Measurements from ENCODE around the gene SIX1.

The SIX1 gene

DNA sequence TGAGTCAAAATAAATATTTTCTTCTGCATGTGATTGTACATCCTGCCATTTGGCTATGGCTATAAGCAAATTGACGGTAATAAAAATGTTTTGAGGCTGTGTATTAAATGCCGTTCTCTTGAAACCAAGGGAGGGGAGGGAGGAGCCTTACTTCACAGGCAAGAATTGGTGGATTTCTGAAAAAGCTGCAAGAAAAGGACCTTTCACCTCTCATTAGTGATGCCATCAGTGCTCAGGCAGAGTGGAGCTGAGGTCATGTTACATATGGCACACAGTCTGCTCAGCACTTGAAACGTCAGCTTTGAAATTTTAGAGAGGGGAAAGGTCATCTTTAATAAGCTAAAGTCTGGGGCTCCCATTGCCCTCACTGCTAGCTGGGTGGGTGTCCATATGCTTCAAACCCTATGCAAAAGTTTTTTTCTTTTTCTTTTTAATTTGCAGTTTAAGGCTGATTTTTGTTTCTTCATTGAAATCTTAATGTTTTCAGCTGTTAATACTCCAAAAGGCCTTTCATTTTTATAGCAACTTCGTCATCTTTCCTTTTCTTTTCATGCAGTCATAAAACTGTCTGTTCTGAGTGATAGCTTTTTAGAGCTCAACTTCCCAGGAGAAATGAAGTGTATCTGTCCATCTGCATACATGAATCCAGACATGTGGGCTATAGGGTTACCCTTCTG, 9.8 kb upstream of the SIX1 start (continued):
- TF ChIP-seq, protein P1, sequence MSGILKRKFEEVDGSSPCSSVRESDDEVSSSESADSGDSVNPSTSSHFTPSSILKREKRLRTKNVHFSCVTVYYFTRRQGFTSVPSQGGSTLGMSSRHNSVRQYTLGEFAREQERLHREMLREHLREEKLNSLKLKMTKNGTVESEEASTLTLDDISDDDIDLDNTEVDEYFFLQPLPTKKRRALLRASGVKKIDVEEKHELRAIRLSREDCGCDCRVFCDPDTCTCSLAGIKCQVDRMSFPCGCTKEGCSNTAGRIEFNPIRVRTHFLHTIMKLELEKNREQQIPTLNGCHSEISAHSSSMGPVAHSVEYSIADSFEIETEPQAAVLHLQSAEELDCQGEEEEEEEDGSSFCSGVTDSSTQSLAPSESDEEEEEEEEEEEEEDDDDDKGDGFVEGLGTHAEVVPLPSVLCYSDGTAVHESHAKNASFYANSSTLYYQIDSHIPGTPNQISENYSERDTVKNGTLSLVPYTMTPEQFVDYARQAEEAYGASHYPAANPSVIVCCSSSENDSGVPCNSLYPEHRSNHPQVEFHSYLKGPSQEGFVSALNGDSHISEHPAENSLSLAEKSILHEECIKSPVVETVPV (CRISPR knock-in tag; IDR thresholded peaks at IDR 0.05) = no peak
- no peak for TF ChIP-seq ZNF8 (CRISPR knock-in tag; IDR thresholded peaks at IDR 0.05)

DNA sequence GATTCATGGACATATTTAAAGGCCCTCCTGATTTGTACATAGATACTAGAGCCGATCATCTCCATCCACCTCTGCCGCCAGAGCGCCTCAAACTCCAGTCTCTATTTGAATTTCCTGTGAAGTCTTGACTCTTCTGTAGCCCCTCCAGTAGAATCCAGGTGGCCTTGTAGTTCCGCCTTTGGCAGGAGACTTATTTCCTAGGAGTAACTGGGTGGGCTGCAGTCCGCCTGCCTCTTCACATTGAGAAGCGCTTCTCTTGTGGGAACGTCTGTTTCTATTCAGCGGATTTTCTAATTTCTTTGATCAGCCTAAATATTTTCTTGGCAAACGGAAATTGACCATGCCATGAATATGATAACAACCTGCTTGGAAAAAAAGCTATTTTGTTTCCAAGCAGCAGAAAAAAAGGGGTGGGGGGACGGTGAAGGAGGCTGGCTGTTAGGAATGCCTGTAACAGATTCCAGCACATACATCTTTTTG, 9.0 kb upstream of the SIX1 start:
- TF ChIP-seq ZNF565 (CRISPR knock-in tag; conservative IDR thresholded peaks at IDR 0.05; ENCODE audit: low read depth) (no peak), GLIS3 (CRISPR knock-in tag; IDR thresholded peaks at IDR 0.05) (no peak), ISL1 (CRISPR knock-in tag; IDR thresholded peaks at IDR 0.05) (no peak), ZFP30 (CRISPR knock-in tag; IDR thresholded peaks at IDR 0.05) (no peak), CSDC2 (CRISPR knock-in tag; IDR thresholded peaks at IDR 0.05) (no peak), PPARA (CRISPR knock-in tag; IDR thresholded peaks at IDR 0.05; ENCODE audit: borderline replicate concordance) (no peak), ARNTL (CRISPR knock-in tag; IDR thresholded peaks at IDR 0.05; ENCODE audit: borderline replicate concordance, low read depth) (no peak)
- TF ChIP-seq, protein P2, sequence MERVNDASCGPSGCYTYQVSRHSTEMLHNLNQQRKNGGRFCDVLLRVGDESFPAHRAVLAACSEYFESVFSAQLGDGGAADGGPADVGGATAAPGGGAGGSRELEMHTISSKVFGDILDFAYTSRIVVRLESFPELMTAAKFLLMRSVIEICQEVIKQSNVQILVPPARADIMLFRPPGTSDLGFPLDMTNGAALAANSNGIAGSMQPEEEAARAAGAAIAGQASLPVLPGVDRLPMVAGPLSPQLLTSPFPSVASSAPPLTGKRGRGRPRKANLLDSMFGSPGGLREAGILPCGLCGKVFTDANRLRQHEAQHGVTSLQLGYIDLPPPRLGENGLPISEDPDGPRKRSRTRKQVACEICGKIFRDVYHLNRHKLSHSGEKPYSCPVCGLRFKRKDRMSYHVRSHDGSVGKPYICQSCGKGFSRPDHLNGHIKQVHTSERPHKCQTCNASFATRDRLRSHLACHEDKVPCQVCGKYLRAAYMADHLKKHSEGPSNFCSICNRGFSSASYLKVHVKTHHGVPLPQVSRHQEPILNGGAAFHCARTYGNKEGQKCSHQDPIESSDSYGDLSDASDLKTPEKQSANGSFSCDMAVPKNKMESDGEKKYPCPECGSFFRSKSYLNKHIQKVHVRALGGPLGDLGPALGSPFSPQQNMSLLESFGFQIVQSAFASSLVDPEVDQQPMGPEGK (CRISPR knock-in tag; IDR thresholded peaks at IDR 0.05; ENCODE audit: borderline replicate concordance) = no peak
- TF ChIP-seq, protein P3, sequence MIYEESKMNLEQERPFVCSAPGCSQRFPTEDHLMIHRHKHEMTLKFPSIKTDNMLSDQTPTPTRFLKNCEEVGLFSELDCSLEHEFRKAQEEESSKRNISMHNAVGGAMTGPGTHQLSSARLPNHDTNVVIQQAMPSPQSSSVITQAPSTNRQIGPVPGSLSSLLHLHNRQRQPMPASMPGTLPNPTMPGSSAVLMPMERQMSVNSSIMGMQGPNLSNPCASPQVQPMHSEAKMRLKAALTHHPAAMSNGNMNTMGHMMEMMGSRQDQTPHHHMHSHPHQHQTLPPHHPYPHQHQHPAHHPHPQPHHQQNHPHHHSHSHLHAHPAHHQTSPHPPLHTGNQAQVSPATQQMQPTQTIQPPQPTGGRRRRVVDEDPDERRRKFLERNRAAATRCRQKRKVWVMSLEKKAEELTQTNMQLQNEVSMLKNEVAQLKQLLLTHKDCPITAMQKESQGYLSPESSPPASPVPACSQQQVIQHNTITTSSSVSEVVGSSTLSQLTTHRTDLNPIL (CRISPR knock-in tag; IDR thresholded peaks at IDR 0.05; ENCODE audit: low read depth) = no peak
- ATAC-seq = no peak

DNA sequence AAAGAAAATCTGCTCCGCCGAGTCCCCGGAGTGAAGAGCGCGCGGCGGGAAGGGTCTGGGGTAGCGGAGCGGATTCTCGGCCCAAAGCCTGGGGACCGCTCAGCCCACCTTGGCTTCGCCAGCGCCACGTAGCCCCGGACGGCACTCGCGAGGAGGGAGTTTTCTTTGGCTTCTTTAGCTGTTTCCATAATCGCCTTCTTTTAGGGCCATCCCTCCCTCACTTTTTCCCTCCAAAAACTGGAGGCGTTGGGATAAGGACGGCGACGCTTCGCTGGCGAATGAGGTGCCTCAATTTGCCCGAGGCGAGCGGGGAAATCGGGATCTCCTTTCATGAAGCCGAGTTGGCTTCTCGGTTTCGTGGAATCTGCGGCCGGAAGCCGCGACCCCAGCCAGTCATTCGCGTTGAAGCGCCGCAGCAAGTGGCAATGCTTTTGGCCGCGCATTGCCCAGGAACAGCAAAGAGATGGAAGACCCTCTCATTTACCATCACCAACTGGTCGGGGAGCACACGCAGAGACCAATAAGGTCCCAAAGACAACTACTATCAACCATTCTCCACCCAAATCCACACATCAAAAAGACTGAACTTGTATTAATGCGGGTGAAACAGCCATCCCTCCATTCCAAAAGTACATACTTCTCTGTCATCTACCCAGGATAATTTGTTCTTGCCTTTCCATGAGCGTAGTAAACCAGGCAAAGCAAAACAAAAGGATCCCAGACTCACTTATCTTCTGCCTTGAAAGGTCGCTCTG, 8.4 kb upstream of the SIX1 start:
- TF ChIP-seq, protein P4, sequence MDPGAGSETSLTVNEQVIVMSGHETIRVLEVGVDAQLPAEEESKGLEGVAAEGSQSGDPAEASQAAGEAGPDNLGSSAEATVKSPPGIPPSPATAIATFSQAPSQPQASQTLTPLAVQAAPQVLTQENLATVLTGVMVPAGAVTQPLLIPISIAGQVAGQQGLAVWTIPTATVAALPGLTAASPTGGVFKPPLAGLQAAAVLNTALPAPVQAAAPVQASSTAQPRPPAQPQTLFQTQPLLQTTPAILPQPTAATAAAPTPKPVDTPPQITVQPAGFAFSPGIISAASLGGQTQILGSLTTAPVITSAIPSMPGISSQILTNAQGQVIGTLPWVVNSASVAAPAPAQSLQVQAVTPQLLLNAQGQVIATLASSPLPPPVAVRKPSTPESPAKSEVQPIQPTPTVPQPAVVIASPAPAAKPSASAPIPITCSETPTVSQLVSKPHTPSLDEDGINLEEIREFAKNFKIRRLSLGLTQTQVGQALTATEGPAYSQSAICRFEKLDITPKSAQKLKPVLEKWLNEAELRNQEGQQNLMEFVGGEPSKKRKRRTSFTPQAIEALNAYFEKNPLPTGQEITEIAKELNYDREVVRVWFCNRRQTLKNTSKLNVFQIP (CRISPR knock-in tag; IDR thresholded peaks at IDR 0.05; ENCODE audit: borderline replicate concordance, low read depth) = no peak
- no peak for TF ChIP-seq ARNTL (CRISPR knock-in tag; IDR thresholded peaks at IDR 0.05; ENCODE audit: borderline replicate concordance, low read depth)
- no peak for TF ChIP-seq ESRRG (CRISPR knock-in tag; IDR thresholded peaks at IDR 0.05)
- TF ChIP-seq ZC3H10 (CRISPR knock-in tag; IDR thresholded peaks at IDR 0.05) = no peak
- TF ChIP-seq PPARA (CRISPR knock-in tag; IDR thresholded peaks at IDR 0.05; ENCODE audit: borderline replicate concordance) = no peak
- TF ChIP-seq BACH2 (CRISPR knock-in tag; IDR thresholded peaks at IDR 0.05; ENCODE audit: borderline replicate concordance) = no peak
- TF ChIP-seq, protein P3 (CRISPR knock-in tag; IDR thresholded peaks at IDR 0.05; ENCODE audit: low read depth) = no peak
- no peak for TF ChIP-seq TCF4 (CRISPR knock-in tag; IDR thresholded peaks at IDR 0.05; ENCODE audit: borderline replicate concordance)
- no peak for ATAC-seq

DNA sequence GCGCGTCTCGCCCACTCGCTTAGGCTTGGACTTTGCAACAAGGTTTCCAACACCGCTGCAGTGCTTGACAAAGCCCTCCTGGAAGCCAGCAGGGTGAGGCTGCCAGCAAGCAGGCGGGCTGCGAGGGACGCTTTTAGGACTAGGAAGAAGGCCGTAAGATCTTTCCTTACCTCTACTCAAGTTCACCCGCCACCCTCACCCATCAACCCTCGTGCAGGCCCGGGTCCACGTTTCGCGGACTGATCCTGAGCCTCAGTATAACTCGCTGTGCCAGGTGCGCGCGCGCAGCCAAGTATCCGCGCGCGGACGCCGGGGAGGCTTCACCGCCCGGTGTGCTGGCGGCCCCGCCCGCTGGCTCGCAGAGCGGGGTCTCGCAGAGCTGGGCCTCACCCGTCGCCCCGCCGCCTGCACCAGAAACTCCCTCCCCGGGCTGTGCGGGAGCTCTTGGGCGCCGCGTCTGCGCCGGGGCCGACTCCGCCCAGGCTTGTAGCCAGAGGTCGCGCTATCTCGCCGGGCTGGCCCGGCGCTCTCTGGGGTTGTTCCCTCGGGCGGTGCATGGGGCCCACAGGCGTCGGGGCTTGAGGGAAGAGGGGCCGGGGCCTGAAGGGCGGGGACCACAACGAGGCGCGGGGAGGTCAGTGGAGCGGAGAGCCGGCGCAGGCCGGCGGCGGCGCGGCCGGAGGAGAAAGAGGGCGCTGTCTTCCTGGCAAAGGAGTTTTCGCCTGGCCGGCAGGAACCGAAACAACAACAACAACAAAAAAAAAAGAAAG, 7.6 kb upstream of the SIX1 start:
- peak; percentile 29 for ATAC-seq
- no peak for TF ChIP-seq TOX (CRISPR knock-in tag; IDR thresholded peaks at IDR 0.05; ENCODE audit: borderline replicate concordance)
- TF ChIP-seq, protein P5, sequence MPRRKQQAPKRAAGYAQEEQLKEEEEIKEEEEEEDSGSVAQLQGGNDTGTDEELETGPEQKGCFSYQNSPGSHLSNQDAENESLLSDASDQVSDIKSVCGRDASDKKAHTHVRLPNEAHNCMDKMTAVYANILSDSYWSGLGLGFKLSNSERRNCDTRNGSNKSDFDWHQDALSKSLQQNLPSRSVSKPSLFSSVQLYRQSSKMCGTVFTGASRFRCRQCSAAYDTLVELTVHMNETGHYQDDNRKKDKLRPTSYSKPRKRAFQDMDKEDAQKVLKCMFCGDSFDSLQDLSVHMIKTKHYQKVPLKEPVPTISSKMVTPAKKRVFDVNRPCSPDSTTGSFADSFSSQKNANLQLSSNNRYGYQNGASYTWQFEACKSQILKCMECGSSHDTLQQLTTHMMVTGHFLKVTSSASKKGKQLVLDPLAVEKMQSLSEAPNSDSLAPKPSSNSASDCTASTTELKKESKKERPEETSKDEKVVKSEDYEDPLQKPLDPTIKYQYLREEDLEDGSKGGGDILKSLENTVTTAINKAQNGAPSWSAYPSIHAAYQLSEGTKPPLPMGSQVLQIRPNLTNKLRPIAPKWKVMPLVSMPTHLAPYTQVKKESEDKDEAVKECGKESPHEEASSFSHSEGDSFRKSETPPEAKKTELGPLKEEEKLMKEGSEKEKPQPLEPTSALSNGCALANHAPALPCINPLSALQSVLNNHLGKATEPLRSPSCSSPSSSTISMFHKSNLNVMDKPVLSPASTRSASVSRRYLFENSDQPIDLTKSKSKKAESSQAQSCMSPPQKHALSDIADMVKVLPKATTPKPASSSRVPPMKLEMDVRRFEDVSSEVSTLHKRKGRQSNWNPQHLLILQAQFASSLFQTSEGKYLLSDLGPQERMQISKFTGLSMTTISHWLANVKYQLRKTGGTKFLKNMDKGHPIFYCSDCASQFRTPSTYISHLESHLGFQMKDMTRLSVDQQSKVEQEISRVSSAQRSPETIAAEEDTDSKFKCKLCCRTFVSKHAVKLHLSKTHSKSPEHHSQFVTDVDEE (CRISPR knock-in tag; IDR thresholded peaks at IDR 0.05) = no peak
- TF ChIP-seq, protein P2 (CRISPR knock-in tag; IDR thresholded peaks at IDR 0.05; ENCODE audit: borderline replicate concordance) = no peak
- TF ChIP-seq SNAI2 (CRISPR knock-in tag; IDR thresholded peaks at IDR 0.05) = no peak
- TF ChIP-seq RARB (CRISPR knock-in tag; IDR thresholded peaks at IDR 0.05) = no peak
- TF ChIP-seq PPARA (CRISPR knock-in tag; IDR thresholded peaks at IDR 0.05; ENCODE audit: borderline replicate concordance) = no peak

All from SK-N-SH treated with all-trans-retinoic acid at 6 μM for 48 hours (cell line).